Heart right ventricle (tissue), 16 donors: ENCODE measurements around the gene AFF2. TPM values are rescaled to one million over a fixed set of nuclear protein-coding genes. Genes with fewer than 3 reads are reported as not detected.

Experiments
- ATAC-seq, 8 donors: fragments of 200-7000 bp; cut with Tn5 transposase; one replicate each; pipeline ENCODE4 v1.9.1; 2020; ENCODE audit warnings: mild to moderate bottlenecking in 8 of 8, moderate library complexity in 8 of 8, moderate number of reproducible peaks in 1 of 8
- DNase-seq, 2 donors: peaks; one replicate each; pipeline ENCODE4 v3.0.0-alpha.2; 2020
- H3K27ac ChIP-seq, 10 donors: fragments of 200-600 bp; sonication (generic) in 2 of 10; one replicate each; pipeline versions ENCODE4 v1.5.0 to v1.8.0; 2020 to 2022; ENCODE audit warnings: mild to moderate bottlenecking in 3 of 10
- H3K27me3 ChIP-seq, 7 donors: fragments of 200-600 bp; one replicate each; pipeline ENCODE4 v1.8.0; 2021 to 2022; ENCODE audit warnings: mild to moderate bottlenecking in 2 of 7
- H3K36me3 ChIP-seq, 9 donors: fragments of 200-600 bp; sonication (generic) in 1 of 9; one replicate each; pipeline versions ENCODE4 v1.5.0 to v1.8.0; 2020 to 2022; ENCODE audit warnings: mild to moderate bottlenecking in 2 of 9
- H3K4me1 ChIP-seq, 9 donors: fragments of 200-600 bp; sonication (generic) in 1 of 9; one replicate each; pipeline versions ENCODE4 v1.5.0 to v1.8.0; 2020 to 2022; ENCODE audit warnings: mild to moderate bottlenecking in 4 of 9
- H3K4me3 ChIP-seq, 10 donors: fragments of 200-600 bp; sonication (generic) in 2 of 10; one replicate each; pipeline versions ENCODE4 v1.5.0 to v1.8.0; 2020 to 2022; ENCODE audit warnings: mild to moderate bottlenecking in 7 of 10, moderate library complexity in 2 of 10
- H3K9me3 ChIP-seq, 11 donors: fragments of 200-600 bp in 10 of 11; sonication (generic) in 2 of 11; one replicate each; pipeline versions ENCODE4 v1.5.0 to v1.8.0; 2013 to 2022; ENCODE audit warnings: mild to moderate bottlenecking in 2 of 11, control low read depth in 1 of 11, moderate library complexity in 1 of 11
- CTCF ChIP-seq, 9 donors: fragments of 200-600 bp; sonication (generic) in 2 of 9; IDR thresholded peaks; one replicate each; pipeline versions ENCODE4 v1.5.0 to v1.8.0; 2021 to 2022; ENCODE audit warnings: antibody characterized with exemption in 9 of 9, mild to moderate bottlenecking in 5 of 9, moderate library complexity in 1 of 9
- WGBS, 2 donors: extraction: QIAGEN DNeasy Blood & Tissue Kit; methylation state at CpG; one replicate each; pipeline ENCODE4 v1.1.7; 2013; ENCODE audit warnings: inconsistent platforms in 1 of 2; 5-methylcytosine and 5-hydroxymethylcytosine counted together
- intact Hi-C, 10 donors: fragments of 100-400 bp; cut with DNase I; formaldehyde crosslinking; loops; one replicate each; pipeline versions ENCODE4 v1.11.1 to v1.14.2; 2022
- polyA plus RNA-seq, 2 donors: library from polyadenylated mRNA; stranded (reverse); fragments of 200-250 nt; gene quantifications; one replicate each; pipeline ENCODE4 v1.2.3, GENCODE V29; 2013
- total RNA-seq, 10 donors: library from RNA; stranded (reverse); fragmentation: NEBNext Ultra II Directional in 3 of 10; extraction: Animal tissue kit (Norgen Biotek cat#: 25700) in 3 of 10; gene quantifications; one replicate each; pipeline versions ENCODE4 v1.2.1 to v1.2.4, GENCODE V29; 2021 to 2023
- donor health status: Arrhythmogenic right ventricular cardiomyopathy.
- donor health status: ischemic (EF 13 %, LVEDD 7.1; RV severe dilation, severe dysfunction).
- donor health status: healthy with polysubstance abuse.
- donor health status: DM: no; HTN: yes; CAD: no.
- donor health status: DM: no; HTN: no; CAD: no.
- donor health status: ischemic (EF 25% LVEDD 6.9; RV normal size, moderate dysfunction).
- donor health status: ischemic (EF 25% LVEDD 5.7; RV mildly dilated, moderate dysfunction).
- donor health status: healthy.
- donor health status: DM: yes; HTN: yes; CAD: no.
- donor health status: Ischemic cardiomyopathy.
- donor health status: ischemic (EF 35%, LVEDD 5.7; RV mildly dilated, moderate dysfunction).
- donor health status: nonischemic (EF 11% LVEDD 7.7; RV severe dilation, severe dysfunction).
- donor health status: DM: yes; HTN: yes; CAD: no.
- donor health status: PGD.
- donor health status: ischemic (EF 29% LVEDD 5.4; RV normal size, mild dysfunction).
- donor health status: nonischemic (EF 23%, LVEDD 6.1; RV moderate dilation, normal function).

Gene AFF2
- total and polyA plus RNA-seq, 12 donors: 0.01 to 0.59 (median 0.20) TPM; not detected in 2

GRCh38 chrX:148874636-148875246, 374.3 kb downstream of the AFF2 start:
- Histone ChIP-seq H3K36me3 (no peaks in the 10 kb centered on the region), H3K27me3 (no peaks in the 10 kb centered on the region), H3K9me3 (no peaks in the 10 kb centered on the region), H3K4me1 (no peaks in the 10 kb centered on the region), H3K4me3 (no peak overlapping the region), H3K27ac (no peak overlapping the region)
- ATAC-seq (no peak), DNase-seq (no peak)
- intact Hi-C loops: no loop called here
- WGBS, 2 donors: 73 to 77% methylated on average over 3 of the region's 3 CpGs
- TF ChIP-seq CTCF (IDR thresholded peaks at IDR 0.05): no peak

- no peaks in the 10 kb centered on the region for H3K36me3 ChIP-seq
- H3K4me3 ChIP-seq: no peak overlapping the region
- no peaks in the 10 kb centered on the region for H3K9me3 ChIP-seq
- TF ChIP-seq CTCF (IDR thresholded peaks at IDR 0.05): no peak
- intact Hi-C loops: no loop called here
- H3K27me3 ChIP-seq: no peaks in the 10 kb centered on the region
- ATAC-seq: no peak
- no peak overlapping the region for H3K27ac ChIP-seq
- WGBS, 2 donors: 51 to 63% methylated on average over 5 of the region's 5 CpGs
- no peaks in the 10 kb centered on the region for H3K4me1 ChIP-seq
- DNase-seq: no peak
Observed at GRCh38 chrX:148878371-148878770, 378.0 kb downstream of the AFF2 start.

GRCh38 chrX:148885203-148885602, 384.8 kb downstream of the AFF2 start:
- ATAC-seq: no peak
- Histone ChIP-seq H3K4me3 (no peak overlapping the region), H3K27me3 (no peaks in the 10 kb centered on the region), H3K9me3 (no peaks in the 10 kb centered on the region), H3K4me1 (no peaks in the 10 kb centered on the region), H3K36me3 (no peaks in the 10 kb centered on the region), H3K27ac (no peak overlapping the region)
- 74 to 79% methylated on average over 3 of the region's 3 CpGs for WGBS, 2 donors
- intact Hi-C loops: no loop called here
- no peak for DNase-seq
- TF ChIP-seq CTCF (IDR thresholded peaks at IDR 0.05): no peak

GRCh38 chrX:148893395-148893794, 393.0 kb downstream of the AFF2 start:
- Histone ChIP-seq H3K4me3 (no peak overlapping the region), H3K27me3 (no peaks in the 10 kb centered on the region), H3K36me3 (no peaks in the 10 kb centered on the region), H3K4me1 (no peaks in the 10 kb centered on the region), H3K9me3 (no peaks in the 10 kb centered on the region), H3K27ac (no peak overlapping the region)
- intact Hi-C loops: no loop called here
- no peak for TF ChIP-seq CTCF (IDR thresholded peaks at IDR 0.05)
- ATAC-seq (no peak), DNase-seq (no peak)
